ENCODE data around the gene FIS1. TPM values are rescaled to one million over a fixed set of nuclear protein-coding genes. Genes with fewer than 3 reads are reported as not detected.
"Not testable (repeated sequence)": the region's sequence is repeated elsewhere in the genome, so short reads cannot be mapped to it uniquely, and the experiment has no call there.

FIS1 gene
- total RNA-seq, 1 donor from 2014 or later = 330 TPM

- DNase-seq = not testable (repeated sequence)
Measured at GRCh38 chr7:101203740-101204738, 40.8 kb downstream of the FIS1 start.

GRCh38 chr7:101202603-101202918, 42.3 kb downstream of the FIS1 start:
- no peak for DNase-seq

GRCh38 chr7:101201695-101202602, 42.9 kb downstream of the FIS1 start:
- DNase-seq = no peak

- no peak for DNase-seq
Measured at GRCh38 chr7:101200862-101201599, 43.9 kb downstream of the FIS1 start, which contains the start of gene MOGAT3. Gene MOGAT3 (minus strand): TSS chr7:101201036. CDS start chr7:101200854, 182 bp downstream.

- DNase-seq = no peak
Measured at GRCh38 chr7:101200504-101200861, 44.4 kb downstream of the FIS1 start.

- DNase-seq = not testable (repeated sequence)
Measured at GRCh38 chr7:101199522-101199921, 45.4 kb downstream of the FIS1 start.

- no peak for DNase-seq
Measured at GRCh38 chr7:101198476-101198875, 46.4 kb downstream of the FIS1 start.

- no peak for DNase-seq
Measured at GRCh38 chr7:101197991-101198390, 46.9 kb downstream of the FIS1 start.

GRCh38 chr7:101195884-101196283, 49.0 kb downstream of the FIS1 start:
- no peak for DNase-seq

Other genes with a start within 250 kb of the FIS1 start
- gene MUC17, start 225.0 kb downstream of the FIS1 start, total RNA-seq = not detected in 2 replicates
- gene TRIM56, start 159.6 kb downstream of the FIS1 start, total RNA-seq = 19.6 and 28.0 TPM in 2 replicates
- gene SERPINE1, start 118.0 kb downstream of the FIS1 start, total RNA-seq = 289 and 399 TPM in 2 replicates
- 115 and 144 TPM in 2 replicates for gene AP1S1, start 90.6 kb downstream of the FIS1 start, total RNA-seq
- not detected in 2 replicates for gene VGF, start 79.5 kb downstream of the FIS1 start, total RNA-seq
- not detected in 2 replicates for gene NAT16, start 64.8 kb downstream of the FIS1 start, total RNA-seq
- gene MOGAT3, start 44.0 kb downstream of the FIS1 start, total RNA-seq = not detected in 2 replicates
- 54.1 and 104 TPM in 2 replicates for gene PLOD3, start 27.5 kb downstream of the FIS1 start, total RNA-seq
- 70.9 and 122 TPM in 2 replicates for gene ZNHIT1, start 26.9 kb downstream of the FIS1 start, total RNA-seq
- gene CLDN15, start 7.3 kb downstream of the FIS1 start, total RNA-seq = 2.3 and 6.5 TPM in 2 replicates
- gene IFT22, start 76.7 kb upstream of the FIS1 start, total RNA-seq = 13.0 and 15.8 TPM in 2 replicates
- gene COL26A1, start 117.8 kb upstream of the FIS1 start, total RNA-seq = not detected in 2 replicates

All from dermis blood vessel endothelial cell (primary cell).